PC-3 (cell line): Measurements from ENCODE around the gene TBC1D24. TPM values are rescaled to one million over a fixed set of nuclear protein-coding genes. Genes with fewer than 3 reads are reported as not detected.

ENCODE experiments used
- ATAC-seq: fragments of 200-7000 bp; cut with Tn5 transposase; 2 replicates; pipeline ENCODE4 v1.9.1; 2020; ENCODE audit warnings: mild to moderate bottlenecking, moderate library complexity
- BruUV-seq: library from RNA; stranded (reverse); fragments of 400-500 nt; replicated peaks from 2 replicates; lab custom pipeline; 2021; lab: Mats Ljungman, UMichigan
- CTCF ChIA-PET: fragments of 300-600 bp; sonication (Branson Sonifier 250); formaldehyde crosslinking; loops from one replicate; lab custom pipeline; 2022; ENCODE audit warnings: antibody characterized with exemption; lab: Charles Lee
- POLR2A ChIA-PET: fragments of 300-600 bp; sonication (Branson Sonifier 250); formaldehyde crosslinking; loops from one replicate; lab custom pipeline; 2022; ENCODE audit warnings: antibody characterized with exemption; ENCODE audit not compliant: unreplicated experiment; lab: Charles Lee
- DNase-seq: peaks from one replicate; pipeline ENCODE4 v3.0.0-alpha.2; 2015
- H2AFZ ChIP-seq: fragments of 300-600 bp; sonication (generic); 2 replicates; pipeline ENCODE4 v1.6.0; 2016; ENCODE audit warnings: antibody characterized with exemption, low read length
- H3F3A ChIP-seq: fragments of 300-600 bp; sonication (generic); one replicate; pipeline ENCODE4 v1.6.0; 2017; ENCODE audit warnings: antibody characterized with exemption, low read length, control low read depth, mild to moderate bottlenecking; ENCODE audit not compliant: unreplicated experiment
- H3K27ac ChIP-seq: fragments of 300-600 bp; sonication (generic); 2 replicates; pipeline ENCODE4 v1.5.1; 2016; ENCODE audit warnings: mild to moderate bottlenecking, low read length
- H3K27me3 ChIP-seq: fragments of 300-600 bp; sonication (generic); 2 replicates; pipeline ENCODE4 v1.6.1; 2016; ENCODE audit warnings: low read length, mixed read lengths
- H3K36me3 ChIP-seq: fragments of 300-600 bp; sonication (generic); 2 replicates; pipeline ENCODE4 v1.6.1; 2016; ENCODE audit warnings: low read depth, mixed run types, low read length, mixed read lengths
- H3K4me1 ChIP-seq: fragments of 300-600 bp; sonication (generic); 2 replicates; pipeline ENCODE4 v1.5.1; 2016; ENCODE audit warnings: low read length; ENCODE audit not compliant: insufficient read depth
- H3K4me2 ChIP-seq: fragments of 300-600 bp; sonication (generic); 2 replicates; pipeline ENCODE4 v1.6.0; 2016; ENCODE audit warnings: low read length
- H3K4me3 ChIP-seq: fragments of 300-600 bp; sonication (generic); 2 replicates; pipeline ENCODE4 v1.5.1; 2016; ENCODE audit warnings: mild to moderate bottlenecking, low read length, mixed read lengths
- H3K79me2 ChIP-seq: fragments of 300-600 bp; sonication (generic); 2 replicates; pipeline ENCODE4 v1.6.1; 2017; ENCODE audit warnings: low read length, mixed read lengths
- H3K9ac ChIP-seq: fragments of 300-600 bp; sonication (generic); 2 replicates; pipeline ENCODE4 v1.6.0; 2016; ENCODE audit warnings: mild to moderate bottlenecking, low read length
- H3K9me2 ChIP-seq: fragments of 300-600 bp; sonication (generic); replicated peaks from 2 replicates; pipeline ENCODE4 v1.6.1; 2016; ENCODE audit warnings: mixed run types, low read length, mixed read lengths
- H3K9me3 ChIP-seq: fragments of 300-600 bp; sonication (generic); 2 replicates; pipeline ENCODE4 v1.6.1; 2016; ENCODE audit warnings: low read length, mixed read lengths
- H4K20me1 ChIP-seq: fragments of 300-600 bp; sonication (generic); 2 replicates; pipeline ENCODE4 v1.6.1; 2016; ENCODE audit warnings: low read length, mixed read lengths
- EZH2 ChIP-seq: fragments of 300-600 bp; sonication (generic); IDR thresholded peaks from one replicate; pipeline ENCODE4 v1.6.1; 2017; ENCODE audit warnings: antibody characterized with exemption, mild to moderate bottlenecking, low read length; ENCODE audit not compliant: unreplicated experiment
- EZH2phosphoT487 ChIP-seq: fragments of 300-600 bp; sonication (generic); IDR thresholded peaks from 2 replicates; pipeline ENCODE4 v1.6.1; 2018; ENCODE audit warnings: mild to moderate bottlenecking, antibody characterized with exemption, low read length, borderline replicate concordance
- intact Hi-C: fragments of 100-400 bp; cut with micrococcal nuclease; formaldehyde crosslinking; loops from 2 replicates; pipeline ENCODE4 v1.9.0; 2023
- total RNA-seq: library from RNA; depleted of rRNA; stranded (reverse); fragments of >200 nt; gene quantifications from 2 replicates; pipeline ENCODE4 v1.2.3, GENCODE V29; 2014
- TF ChIP-seq, protein P1 (sequence below): fragments of 300-600 bp; sonication (generic); conservative IDR thresholded peaks from 2 replicates; pipeline ENCODE4 v1.5.1; 2017; ENCODE audit warnings: antibody characterized with exemption, low read depth, mild to moderate bottlenecking, low read length

The TBC1D24 gene
- total RNA-seq, 1 experiment from 2014 or later = 15.2 TPM

DNA sequence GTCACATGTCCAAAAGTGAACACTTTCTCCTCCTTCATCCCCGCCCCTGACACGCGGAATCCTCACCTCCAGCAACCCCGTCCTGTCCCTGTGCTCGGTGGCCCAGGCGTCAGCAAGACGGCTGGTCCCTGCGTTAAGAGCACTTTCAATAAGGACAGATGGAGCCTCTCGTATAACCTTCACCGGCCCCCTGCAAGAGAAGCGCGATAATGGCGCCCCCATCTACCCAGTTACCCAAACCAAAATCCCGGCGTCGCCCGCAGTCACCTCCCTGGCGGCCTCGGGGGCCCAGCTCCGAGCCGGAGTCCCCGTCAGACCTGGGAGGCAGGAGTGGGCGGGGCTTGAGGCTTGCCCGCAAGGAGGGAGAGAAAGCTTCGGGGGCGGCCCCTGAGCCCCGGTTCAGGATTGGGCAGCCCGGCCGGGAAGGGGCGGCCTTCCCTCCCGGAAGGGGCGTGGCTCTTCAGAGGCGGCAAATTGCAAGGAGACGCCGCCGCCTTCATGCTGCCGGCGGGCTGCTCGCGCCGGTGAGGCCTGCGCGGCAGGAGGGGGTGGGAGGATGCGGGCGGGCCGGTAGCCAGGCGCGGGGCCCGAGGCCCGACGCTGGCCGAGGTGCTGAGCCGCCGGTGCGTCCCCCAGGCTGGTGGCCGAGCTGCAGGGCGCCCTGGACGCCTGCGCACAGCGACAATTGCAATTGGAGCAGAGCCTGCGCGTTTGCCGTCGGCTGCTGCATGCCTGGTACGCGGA, 15.1 kb upstream of the TBC1D24 start, which contains the start of gene TEDC2:
Gene TEDC2, plus strand, starts transcription at position 463 of the 744 bp plus-strand sequence. Its CDS starts 36 bp downstream, at position 499.
- no peaks in the 10 kb centered on the region for H4K20me1 ChIP-seq
- POLR2A ChIA-PET = interaction anchor here (0.5 kb wide), 1 partner anchor 62 kb away, joined by 13 read pairs; no protein-coding TSS in a partner anchor
- no peaks in the 10 kb centered on the region for H3K9me2 ChIP-seq
- BruUV-seq = no TSS peak
- H3K4me2 ChIP-seq = peak within 1 kb of the TSS; percentile 95
- H3K27ac ChIP-seq = no peak within 1 kb of the TSS
- H2AFZ ChIP-seq = peak within 1 kb of the TSS; percentile 82
- TF ChIP-seq EZH2 (no peak), EZH2phosphoT487 (no peak)
- TF ChIP-seq, protein P1, sequence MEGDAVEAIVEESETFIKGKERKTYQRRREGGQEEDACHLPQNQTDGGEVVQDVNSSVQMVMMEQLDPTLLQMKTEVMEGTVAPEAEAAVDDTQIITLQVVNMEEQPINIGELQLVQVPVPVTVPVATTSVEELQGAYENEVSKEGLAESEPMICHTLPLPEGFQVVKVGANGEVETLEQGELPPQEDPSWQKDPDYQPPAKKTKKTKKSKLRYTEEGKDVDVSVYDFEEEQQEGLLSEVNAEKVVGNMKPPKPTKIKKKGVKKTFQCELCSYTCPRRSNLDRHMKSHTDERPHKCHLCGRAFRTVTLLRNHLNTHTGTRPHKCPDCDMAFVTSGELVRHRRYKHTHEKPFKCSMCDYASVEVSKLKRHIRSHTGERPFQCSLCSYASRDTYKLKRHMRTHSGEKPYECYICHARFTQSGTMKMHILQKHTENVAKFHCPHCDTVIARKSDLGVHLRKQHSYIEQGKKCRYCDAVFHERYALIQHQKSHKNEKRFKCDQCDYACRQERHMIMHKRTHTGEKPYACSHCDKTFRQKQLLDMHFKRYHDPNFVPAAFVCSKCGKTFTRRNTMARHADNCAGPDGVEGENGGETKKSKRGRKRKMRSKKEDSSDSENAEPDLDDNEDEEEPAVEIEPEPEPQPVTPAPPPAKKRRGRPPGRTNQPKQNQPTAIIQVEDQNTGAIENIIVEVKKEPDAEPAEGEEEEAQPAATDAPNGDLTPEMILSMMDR = no peak
- H3K36me3 ChIP-seq = no peaks in the 10 kb centered on the region
- no peaks in the 10 kb centered on the region for H3K27me3 ChIP-seq
- ATAC-seq (peak; percentile 89), DNase-seq (peak; percentile 93)
- peaks cover 14% of the 10 kb centered on the region for H3K79me2 ChIP-seq
- no peaks in the 10 kb centered on the region for H3K9me3 ChIP-seq
- H3K4me3 ChIP-seq = peak within 1 kb of the TSS; percentile 74
- H3K9ac ChIP-seq = peak within 1 kb of the TSS; percentile 74
- peaks cover 14% of the 10 kb centered on the region for H3K4me1 ChIP-seq
- intact Hi-C loops = no loop called here
- CTCF ChIA-PET = interaction anchor here (0.7 kb wide), 1 partner anchor 8 kb away, joined by 3 read pairs; no protein-coding TSS in a partner anchor
- H3F3A ChIP-seq = no peaks in the 10 kb centered on the region

DNA sequence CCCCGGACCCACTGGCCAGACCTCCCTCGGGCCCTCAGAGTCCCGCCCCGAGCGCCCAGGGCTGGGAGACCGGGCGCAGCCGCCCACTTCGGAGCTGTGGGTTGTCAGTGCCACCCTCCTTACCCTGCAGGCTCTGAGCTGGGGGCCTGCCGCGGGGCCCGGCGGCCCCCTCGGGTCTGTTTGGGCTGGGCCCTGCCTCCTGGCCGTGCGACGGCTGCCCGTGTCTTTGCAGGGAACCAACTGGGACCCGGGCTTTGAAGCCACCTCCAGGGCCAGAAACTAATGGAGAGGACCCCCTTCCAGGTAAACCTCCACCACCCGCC, 14.6 kb upstream of the TBC1D24 start:
- TF ChIP-seq EZH2 (no peak), EZH2phosphoT487 (no peak)
- TF ChIP-seq, protein P1 = no peak
- H3K79me2 ChIP-seq = peaks cover 14% of the 10 kb centered on the region
- H3F3A ChIP-seq = no peaks in the 10 kb centered on the region
- ChIA-PET POLR2A (no interaction called here), CTCF (no interaction called here)
- H3K4me1 ChIP-seq = peaks cover 14% of the 10 kb centered on the region
- H2AFZ ChIP-seq = peak overlapping the region; percentile 82
- peak overlapping the region; percentile 74 for H3K9ac ChIP-seq
- BruUV-seq = no TSS peak
- ATAC-seq = no peak
- H3K4me2 ChIP-seq = peak overlapping the region; percentile 95
- no peaks in the 10 kb centered on the region for H3K9me3 ChIP-seq
- no peak for DNase-seq
- H3K4me3 ChIP-seq = peak overlapping the region; percentile 74
- H3K27me3 ChIP-seq = no peaks in the 10 kb centered on the region
- intact Hi-C loops = no loop called here
- H4K20me1 ChIP-seq = no peaks in the 10 kb centered on the region
- H3K36me3 ChIP-seq = no peaks in the 10 kb centered on the region
- no peak overlapping the region for H3K27ac ChIP-seq
- H3K9me2 ChIP-seq = no peaks in the 10 kb centered on the region

DNA sequence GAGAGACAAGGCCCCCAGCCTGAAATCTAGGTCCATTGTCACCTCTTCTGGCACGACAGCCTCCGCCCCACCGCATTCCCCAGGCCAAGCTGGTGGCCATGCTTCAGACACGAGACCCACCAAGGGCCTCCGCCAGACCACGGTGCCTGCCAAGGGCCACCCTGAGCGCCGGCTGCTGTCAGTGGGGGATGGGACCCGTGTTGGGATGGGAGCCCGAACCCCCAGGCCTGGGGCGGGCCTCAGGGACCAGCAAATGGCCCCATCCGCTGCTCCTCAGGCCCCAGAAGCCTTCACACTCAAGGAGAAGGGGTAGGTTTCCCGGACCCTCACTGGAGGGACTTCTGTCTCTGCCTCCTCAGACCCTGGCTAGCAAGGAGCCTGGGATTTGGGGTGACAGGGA, 14.0 kb upstream of the TBC1D24 start:
- no TSS peak for BruUV-seq
- no peaks in the 10 kb centered on the region for H3K27me3 ChIP-seq
- H3K4me1 ChIP-seq = peaks cover 14% of the 10 kb centered on the region
- no peaks in the 10 kb centered on the region for H4K20me1 ChIP-seq
- H3K79me2 ChIP-seq = peaks cover 14% of the 10 kb centered on the region
- peak overlapping the region; percentile 74 for H3K4me3 ChIP-seq
- DNase-seq (no peak), ATAC-seq (no peak)
- no peaks in the 10 kb centered on the region for H3K36me3 ChIP-seq
- H3K9ac ChIP-seq = peak overlapping the region; percentile 74; the same call in 1 of the 2 replicates
- TF ChIP-seq, protein P1 = no peak
- TF ChIP-seq EZH2 (no peak), EZH2phosphoT487 (no peak)
- no peak overlapping the region for H3K27ac ChIP-seq
- no peaks in the 10 kb centered on the region for H3K9me2 ChIP-seq
- intact Hi-C loops = no loop called here
- H2AFZ ChIP-seq = no peak overlapping the region
- ChIA-PET POLR2A (no interaction called here), CTCF (no interaction called here)
- H3K9me3 ChIP-seq = no peaks in the 10 kb centered on the region
- H3K4me2 ChIP-seq = peak overlapping the region; percentile 95
- no peaks in the 10 kb centered on the region for H3F3A ChIP-seq
